ENCODE results near the gene SLC8A1. TPM values are rescaled to one million over a fixed set of nuclear protein-coding genes. Genes with fewer than 3 reads are reported as not detected.

The SLC8A1 gene
- total and polyA plus RNA-seq, 2 donors (not counting 1 experiment from before 2014, with no cell fraction given): 17.4 to 109 TPM

GRCh38 chr2:40189881-40190280 is 262.0 kb downstream of the SLC8A1 start:
- no peak overlapping the region for H3K9ac ChIP-seq (ENCODE audit: insufficient read depth, low read length)
- no peaks in the 10 kb centered on the region for H4K20me1 ChIP-seq (ENCODE audit: control insufficient read depth, extremely low read depth, insufficient read depth, low read length)
- H3K4me1 ChIP-seq (ENCODE audit: control insufficient read depth, extremely low read depth, insufficient read depth, low read length): no peaks in the 10 kb centered on the region
- H2AFZ ChIP-seq (ENCODE audit: low read length): no peak overlapping the region
- no peak overlapping the region for H3K4me2 ChIP-seq (ENCODE audit: extremely low read depth, insufficient read depth, low read length)
- H3K79me2 ChIP-seq (ENCODE audit: control insufficient read depth, insufficient read depth, low read length): no peaks in the 10 kb centered on the region
- no peak for TF ChIP-seq EZH2 (IDR thresholded peaks at IDR 0.05; ENCODE audit: low read length, missing control alignments)
- TF ChIP-seq CTCF (conservative IDR thresholded peaks at IDR 0.05 in 1 of 2, IDR thresholded peaks at IDR 0.05 in 1 of 2; ENCODE audit: low read depth in 1 of 2, low read length in 2 of 2): no peak
- no peaks in the 10 kb centered on the region for H3K36me3 ChIP-seq (ENCODE audit: control insufficient read depth, insufficient read depth, low read length)
- H3K9me3 ChIP-seq (ENCODE audit: control insufficient read depth, insufficient read depth, low read depth, low read length): no peaks in the 10 kb centered on the region
- DNase-seq (ENCODE audit: low read depth in 2 of 2): no peak
- no peak overlapping the region for H3K4me3 ChIP-seq (replicated peaks in 1 of 4; ENCODE audit: control extremely low read depth in 1 of 4, insufficient read depth in 1 of 4, low read depth in 3 of 4, low read length in 4 of 4)
- H3K27me3 ChIP-seq (ENCODE audit: control insufficient read depth, insufficient read depth, low read length): no peaks in the 10 kb centered on the region
- no peak overlapping the region for H3K27ac ChIP-seq (ENCODE audit: insufficient read depth, low read length)

GRCh38 chr2:40187054-40187453 is 264.8 kb downstream of the SLC8A1 start:
- Histone ChIP-seq H4K20me1 (ENCODE audit: control insufficient read depth, extremely low read depth, insufficient read depth, low read length) (no peaks in the 10 kb centered on the region), H3K79me2 (ENCODE audit: control insufficient read depth, insufficient read depth, low read length) (no peaks in the 10 kb centered on the region), H3K27ac (ENCODE audit: insufficient read depth, low read length) (no peak overlapping the region), H3K9me3 (ENCODE audit: control insufficient read depth, insufficient read depth, low read depth, low read length) (no peaks in the 10 kb centered on the region), H3K4me3 (replicated peaks in 1 of 4; ENCODE audit: control extremely low read depth in 1 of 4, insufficient read depth in 1 of 4, low read depth in 3 of 4, low read length in 4 of 4) (no peak overlapping the region), H3K36me3 (ENCODE audit: control insufficient read depth, insufficient read depth, low read length) (no peaks in the 10 kb centered on the region), H3K4me2 (ENCODE audit: extremely low read depth, insufficient read depth, low read length) (no peak overlapping the region), H3K27me3 (ENCODE audit: control insufficient read depth, insufficient read depth, low read length) (no peaks in the 10 kb centered on the region), H3K4me1 (ENCODE audit: control insufficient read depth, extremely low read depth, insufficient read depth, low read length) (no peaks in the 10 kb centered on the region), H3K9ac (ENCODE audit: insufficient read depth, low read length) (no peak overlapping the region), H2AFZ (ENCODE audit: low read length) (no peak overlapping the region)
- TF ChIP-seq CTCF (conservative IDR thresholded peaks at IDR 0.05 in 1 of 2, IDR thresholded peaks at IDR 0.05 in 1 of 2; ENCODE audit: low read depth in 1 of 2, low read length in 2 of 2) (no peak), EZH2 (IDR thresholded peaks at IDR 0.05; ENCODE audit: low read length, missing control alignments) (no peak)
- DNase-seq (ENCODE audit: low read depth in 2 of 2): no peak

DNA sequence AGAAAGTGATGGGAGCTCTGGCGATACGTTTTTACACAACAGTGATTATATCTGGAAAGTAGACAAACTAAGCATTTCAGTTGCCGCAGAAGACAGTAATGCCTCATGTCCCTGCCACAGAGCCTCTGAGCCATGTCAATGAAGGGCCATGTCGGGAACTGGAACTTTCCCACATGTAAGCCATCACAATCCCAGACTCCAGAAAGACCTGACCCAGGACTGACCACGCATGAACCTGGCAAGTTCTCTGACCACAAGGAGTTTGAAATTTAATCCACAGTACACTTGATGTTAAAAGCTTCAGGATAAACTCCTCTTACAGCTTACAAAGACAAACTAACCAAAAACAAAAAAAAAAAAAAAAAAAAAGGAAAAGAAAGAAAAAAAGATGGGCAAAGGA is 267.3 kb downstream of the SLC8A1 start:
- Histone ChIP-seq H3K27me3 (ENCODE audit: control insufficient read depth, insufficient read depth, low read length) (no peaks in the 10 kb centered on the region), H3K9me3 (ENCODE audit: control insufficient read depth, insufficient read depth, low read depth, low read length) (no peaks in the 10 kb centered on the region)

More for the DNA sequence above, 267.3 kb downstream of the SLC8A1 start:
- H3K4me3 ChIP-seq (replicated peaks in 1 of 4; ENCODE audit: control extremely low read depth in 1 of 4, insufficient read depth in 1 of 4, low read depth in 3 of 4, low read length in 4 of 4): no peak overlapping the region
- no peak overlapping the region for H3K27ac ChIP-seq (ENCODE audit: insufficient read depth, low read length)
- no peak overlapping the region for H3K9ac ChIP-seq (ENCODE audit: insufficient read depth, low read length)
- H3K4me1 ChIP-seq (ENCODE audit: control insufficient read depth, extremely low read depth, insufficient read depth, low read length): no peaks in the 10 kb centered on the region
- H3K79me2 ChIP-seq (ENCODE audit: control insufficient read depth, insufficient read depth, low read length): no peaks in the 10 kb centered on the region
- no peak for TF ChIP-seq EZH2 (IDR thresholded peaks at IDR 0.05; ENCODE audit: low read length, missing control alignments)
- TF ChIP-seq CTCF (conservative IDR thresholded peaks at IDR 0.05 in 1 of 2, IDR thresholded peaks at IDR 0.05 in 1 of 2; ENCODE audit: low read depth in 1 of 2, low read length in 2 of 2): no peak
- no peaks in the 10 kb centered on the region for H3K36me3 ChIP-seq (ENCODE audit: control insufficient read depth, insufficient read depth, low read length)
- H2AFZ ChIP-seq (ENCODE audit: low read length): no peak overlapping the region
- no peaks in the 10 kb centered on the region for H4K20me1 ChIP-seq (ENCODE audit: control insufficient read depth, extremely low read depth, insufficient read depth, low read length)
- no peak for DNase-seq (ENCODE audit: low read depth in 2 of 2)
- H3K4me2 ChIP-seq (ENCODE audit: extremely low read depth, insufficient read depth, low read length): no peak overlapping the region
